Fibroblast of lung (primary cell): ENCODE results near the gene COLEC11. TPM values are rescaled to one million over a fixed set of nuclear protein-coding genes. Genes with fewer than 3 reads are reported as not detected.
"Not testable (repeated sequence)": the region's sequence is repeated elsewhere in the genome, so short reads cannot be mapped to it uniquely, and the experiment has no call there.

Source experiments
- DNase-seq, 2 donors: peaks; one replicate each; pipeline versions ENCODE4 v3.0.0 to v3.0.0-alpha.2; 2010; ENCODE audit warnings: low read depth in 2 of 2
- H2AFZ ChIP-seq: 2 replicates; pipeline ENCODE4 v1.5.1; 2012; ENCODE audit warnings: low read length, control low read depth, inconsistent platforms
- H3K27ac ChIP-seq: 2 replicates; pipeline ENCODE4 v1.5.1; 2011; ENCODE audit warnings: low read length, control low read depth; ENCODE audit not compliant: insufficient read depth
- H3K27me3 ChIP-seq: 2 replicates; pipeline ENCODE4 v1.5.1; 2011; ENCODE audit warnings: mild to moderate bottlenecking, low read length; ENCODE audit not compliant: control insufficient read depth, insufficient read depth
- H3K36me3 ChIP-seq: 2 replicates; pipeline ENCODE4 v1.5.1; 2011; ENCODE audit warnings: low read length; ENCODE audit not compliant: control insufficient read depth, insufficient read depth
- H3K4me1 ChIP-seq: 2 replicates; pipeline ENCODE4 v1.5.1; 2011; ENCODE audit warnings: low read length; ENCODE audit not compliant: control insufficient read depth, insufficient read depth; ENCODE audit errors: extremely low read depth
- H3K4me2 ChIP-seq: 2 replicates; pipeline ENCODE4 v1.5.1; 2011; ENCODE audit warnings: low read length, control low read depth; ENCODE audit not compliant: insufficient read depth; ENCODE audit errors: extremely low read depth
- H3K4me3 ChIP-seq, 4 experiments: fragments of 200-600 bp in 1 of 4; sonication (generic) in 1 of 4; replicated peaks in 1 of 4; 2 replicates each; pipeline ENCODE4 v1.5.1; 2011 to 2016; ENCODE audit warnings: low read length in 4 of 4, low read depth in 3 of 4, mild to moderate bottlenecking in 3 of 4, control low read depth in 2 of 4, inconsistent platforms in 1 of 4, mixed read lengths in 1 of 4; ENCODE audit not compliant: insufficient read depth in 1 of 4; ENCODE audit errors: control extremely low read depth in 1 of 4
- H3K79me2 ChIP-seq: 2 replicates; pipeline ENCODE4 v1.5.1; 2012; ENCODE audit warnings: mild to moderate bottlenecking, low read length, inconsistent platforms; ENCODE audit not compliant: control insufficient read depth, insufficient read depth
- H3K9ac ChIP-seq: 2 replicates; pipeline ENCODE4 v1.5.1; 2011; ENCODE audit warnings: mild to moderate bottlenecking, low read length, control low read depth; ENCODE audit not compliant: insufficient read depth
- H3K9me3 ChIP-seq: 2 replicates; pipeline ENCODE4 v1.5.1; 2012; ENCODE audit warnings: low read depth, low read length; ENCODE audit not compliant: control insufficient read depth, insufficient read depth
- H4K20me1 ChIP-seq: 2 replicates; pipeline ENCODE4 v1.5.1; 2011; ENCODE audit warnings: low read length; ENCODE audit not compliant: control insufficient read depth, insufficient read depth; ENCODE audit errors: extremely low read depth
- EZH2 ChIP-seq: IDR thresholded peaks from 2 replicates; pipeline ENCODE4 v1.5.1; 2012; ENCODE audit warnings: low read length, control low read depth, mild to moderate bottlenecking; ENCODE audit errors: missing control alignments
- polyA plus RNA-seq, 2 donors: library from polyadenylated mRNA; depleted of rRNA in 1 of 2; stranded (reverse) in 1 of 2; unstranded in 1 of 2; fragments of >200 nt; gene quantifications; 2 replicates each; pipeline ENCODE4 v1.2.1, GENCODE V29; 2011 to 2012; ENCODE audit warnings: missing spikeins in 1 of 2
- total RNA-seq: library from RNA; depleted of rRNA; stranded (reverse); fragments of >200 nt; gene quantifications from 2 replicates; pipeline ENCODE4 v1.2.1, GENCODE V29; 2014
- TF ChIP-seq, protein P1 (sequence below), 2 donors: IDR thresholded peaks in 1 of 2; conservative IDR thresholded peaks in 1 of 2; 1 replicate in 1 of 2; 2 replicates in 1 of 2; pipeline ENCODE4 v1.5.1; 2011 to 2012; ENCODE audit warnings: low read length in 2 of 2, control low read depth in 1 of 2, inconsistent platforms in 1 of 2, low read depth in 1 of 2, mild to moderate bottlenecking in 1 of 2

Gene COLEC11
- total and polyA plus RNA-seq, 2 donors (not counting 1 experiment from before 2014, with no cell fraction given): 0.30 to 0.83 TPM

DNA sequence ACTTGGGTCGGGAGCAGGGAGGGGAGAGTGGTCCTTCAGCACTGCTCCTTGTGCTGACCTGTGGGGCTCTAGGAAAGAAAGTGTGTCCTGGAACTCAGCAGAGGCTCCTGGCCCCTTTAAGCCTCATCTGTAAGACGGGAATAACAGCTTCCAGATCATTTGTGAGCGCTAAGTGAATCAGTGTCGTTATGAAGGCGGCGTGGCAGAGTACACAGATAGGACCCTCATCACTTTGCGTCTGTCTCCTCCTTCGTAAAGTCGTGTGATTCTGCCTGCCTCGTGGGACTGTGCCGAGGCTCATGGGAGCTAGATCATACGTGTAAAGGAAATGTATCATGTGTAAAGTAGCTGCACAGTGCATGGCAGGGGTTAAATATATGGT, 18.6 kb downstream of the COLEC11 start:
- no peak overlapping the region for H2AFZ ChIP-seq
- H4K20me1 ChIP-seq: no peaks in the 10 kb centered on the region
- H3K4me2 ChIP-seq: no peak overlapping the region
- no peak overlapping the region for H3K9ac ChIP-seq
- no peaks in the 10 kb centered on the region for H3K9me3 ChIP-seq
- DNase-seq: no peak
- no peaks in the 10 kb centered on the region for H3K36me3 ChIP-seq
- H3K4me3 ChIP-seq: no peak overlapping the region
- H3K27ac ChIP-seq: no peak overlapping the region
- H3K79me2 ChIP-seq: no peaks in the 10 kb centered on the region
- no peaks in the 10 kb centered on the region for H3K4me1 ChIP-seq
- TF ChIP-seq EZH2: no peak
- TF ChIP-seq, protein P1, sequence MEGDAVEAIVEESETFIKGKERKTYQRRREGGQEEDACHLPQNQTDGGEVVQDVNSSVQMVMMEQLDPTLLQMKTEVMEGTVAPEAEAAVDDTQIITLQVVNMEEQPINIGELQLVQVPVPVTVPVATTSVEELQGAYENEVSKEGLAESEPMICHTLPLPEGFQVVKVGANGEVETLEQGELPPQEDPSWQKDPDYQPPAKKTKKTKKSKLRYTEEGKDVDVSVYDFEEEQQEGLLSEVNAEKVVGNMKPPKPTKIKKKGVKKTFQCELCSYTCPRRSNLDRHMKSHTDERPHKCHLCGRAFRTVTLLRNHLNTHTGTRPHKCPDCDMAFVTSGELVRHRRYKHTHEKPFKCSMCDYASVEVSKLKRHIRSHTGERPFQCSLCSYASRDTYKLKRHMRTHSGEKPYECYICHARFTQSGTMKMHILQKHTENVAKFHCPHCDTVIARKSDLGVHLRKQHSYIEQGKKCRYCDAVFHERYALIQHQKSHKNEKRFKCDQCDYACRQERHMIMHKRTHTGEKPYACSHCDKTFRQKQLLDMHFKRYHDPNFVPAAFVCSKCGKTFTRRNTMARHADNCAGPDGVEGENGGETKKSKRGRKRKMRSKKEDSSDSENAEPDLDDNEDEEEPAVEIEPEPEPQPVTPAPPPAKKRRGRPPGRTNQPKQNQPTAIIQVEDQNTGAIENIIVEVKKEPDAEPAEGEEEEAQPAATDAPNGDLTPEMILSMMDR (conservative IDR thresholded peaks at IDR 0.05 in 1 of 2, IDR thresholded peaks at IDR 0.05 in 1 of 2; ENCODE audit: low read depth in 1 of 2, low read length in 2 of 2): no peak
- no peaks in the 10 kb centered on the region for H3K27me3 ChIP-seq

DNA sequence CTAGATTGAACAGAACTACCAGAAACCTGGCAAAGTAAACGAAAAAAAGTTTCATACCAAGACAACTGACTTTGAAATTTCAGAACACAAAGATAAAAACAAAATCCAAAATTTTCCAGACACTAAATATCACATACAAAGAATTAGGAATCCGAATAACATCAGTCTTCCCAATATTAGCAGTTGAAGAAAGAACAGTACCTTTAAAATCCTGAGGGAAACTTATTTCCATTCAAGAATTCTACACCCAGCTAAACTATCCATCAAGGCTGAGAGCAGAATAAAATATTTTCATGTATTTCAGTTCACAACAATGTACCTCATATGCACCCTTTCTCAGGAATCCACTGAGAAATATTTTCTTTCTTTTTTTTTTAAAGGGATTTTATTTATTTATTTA, 19.8 kb downstream of the COLEC11 start:
- H3K79me2 ChIP-seq, H3K36me3 ChIP-seq, H3K4me2 ChIP-seq, H3K4me1 ChIP-seq, H3K9me3 ChIP-seq, H3K27ac ChIP-seq, H4K20me1 ChIP-seq, H3K9ac ChIP-seq, H2AFZ ChIP-seq, H3K4me3 ChIP-seq, DNase-seq, H3K27me3 ChIP-seq: not testable (repeated sequence)

DNA sequence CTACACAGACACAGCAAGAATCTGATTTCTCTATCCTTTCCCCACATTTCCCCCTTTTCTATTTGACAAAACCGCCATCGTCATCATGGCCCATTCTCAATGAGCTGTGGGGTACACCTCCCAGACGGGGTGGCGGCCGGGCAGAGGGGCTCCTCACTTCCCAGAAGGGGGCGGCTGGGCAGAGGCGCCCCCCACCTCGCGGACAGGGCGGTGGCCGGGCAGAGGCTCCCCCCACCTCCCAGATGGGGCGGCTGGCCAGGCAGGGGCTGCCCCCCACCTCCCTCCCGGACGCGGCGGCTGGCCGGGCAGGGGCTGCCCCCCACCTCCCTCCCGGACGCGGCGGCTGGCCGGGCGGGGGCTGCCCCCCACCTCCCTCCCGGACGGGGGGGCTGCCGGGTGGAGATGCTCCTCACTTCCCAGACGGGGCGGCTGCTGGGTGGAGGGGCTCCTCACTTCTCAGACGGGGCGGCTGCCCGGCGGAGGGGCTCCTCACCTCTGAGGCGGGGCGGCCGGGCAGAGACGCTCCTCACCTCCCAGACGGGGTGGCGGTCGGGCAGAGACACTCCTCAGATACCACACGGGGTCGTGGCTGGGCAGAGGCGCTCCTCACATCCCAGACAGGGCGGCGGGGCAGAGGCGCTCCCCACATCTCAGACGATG, 20.8 kb downstream of the COLEC11 start:
- not testable (repeated sequence) for H3K4me2 ChIP-seq, H3K4me3 ChIP-seq, H4K20me1 ChIP-seq, H3K27me3 ChIP-seq, H3K4me1 ChIP-seq, H3K9ac ChIP-seq, H3K9me3 ChIP-seq, DNase-seq, H3K36me3 ChIP-seq, H2AFZ ChIP-seq, H3K79me2 ChIP-seq, H3K27ac ChIP-seq

DNA sequence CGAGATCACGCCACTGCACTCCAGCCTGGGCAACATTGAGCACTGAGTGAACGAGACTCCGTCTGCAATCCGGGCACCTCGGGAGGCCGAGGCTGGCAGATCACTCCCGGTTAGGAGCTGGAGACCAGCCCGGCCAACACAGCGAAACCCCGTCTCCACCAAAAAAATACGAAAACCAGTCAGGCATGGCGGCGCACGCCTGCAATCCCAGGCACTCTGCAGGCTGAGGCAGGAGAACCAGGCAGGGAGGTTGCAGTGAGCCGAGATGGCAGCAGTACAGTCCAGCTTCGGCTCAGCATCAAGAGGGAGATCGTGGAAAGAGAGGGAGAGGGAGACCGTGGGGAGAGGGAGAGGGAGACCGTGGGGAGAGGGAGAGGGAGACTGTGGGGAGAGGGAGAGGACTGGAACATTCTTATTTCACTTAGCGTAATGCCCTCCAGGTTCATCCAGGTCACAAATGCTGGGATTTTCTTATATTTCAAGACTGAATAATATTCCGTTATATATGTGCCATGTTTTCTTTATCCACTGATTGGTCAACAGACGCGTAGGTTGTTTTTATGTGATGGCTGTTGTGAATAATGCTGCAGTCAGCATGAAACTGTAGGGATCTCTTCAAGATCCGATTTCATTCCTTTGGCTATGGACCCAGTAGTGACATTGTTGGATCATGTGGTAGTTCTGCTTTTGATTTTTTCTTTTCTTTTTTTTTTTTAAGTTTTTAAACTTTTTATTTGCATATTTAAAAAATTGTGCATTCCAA, 21.7 kb downstream of the COLEC11 start:
- H3K9ac ChIP-seq, H2AFZ ChIP-seq, H3K27ac ChIP-seq, H3K36me3 ChIP-seq, H3K4me1 ChIP-seq, H4K20me1 ChIP-seq, H3K27me3 ChIP-seq, H3K9me3 ChIP-seq, H3K79me2 ChIP-seq, H3K4me2 ChIP-seq, H3K4me3 ChIP-seq, DNase-seq: not testable (repeated sequence)
